ENCODE measurements around the gene TMF1.

TMF1 gene

DNA sequence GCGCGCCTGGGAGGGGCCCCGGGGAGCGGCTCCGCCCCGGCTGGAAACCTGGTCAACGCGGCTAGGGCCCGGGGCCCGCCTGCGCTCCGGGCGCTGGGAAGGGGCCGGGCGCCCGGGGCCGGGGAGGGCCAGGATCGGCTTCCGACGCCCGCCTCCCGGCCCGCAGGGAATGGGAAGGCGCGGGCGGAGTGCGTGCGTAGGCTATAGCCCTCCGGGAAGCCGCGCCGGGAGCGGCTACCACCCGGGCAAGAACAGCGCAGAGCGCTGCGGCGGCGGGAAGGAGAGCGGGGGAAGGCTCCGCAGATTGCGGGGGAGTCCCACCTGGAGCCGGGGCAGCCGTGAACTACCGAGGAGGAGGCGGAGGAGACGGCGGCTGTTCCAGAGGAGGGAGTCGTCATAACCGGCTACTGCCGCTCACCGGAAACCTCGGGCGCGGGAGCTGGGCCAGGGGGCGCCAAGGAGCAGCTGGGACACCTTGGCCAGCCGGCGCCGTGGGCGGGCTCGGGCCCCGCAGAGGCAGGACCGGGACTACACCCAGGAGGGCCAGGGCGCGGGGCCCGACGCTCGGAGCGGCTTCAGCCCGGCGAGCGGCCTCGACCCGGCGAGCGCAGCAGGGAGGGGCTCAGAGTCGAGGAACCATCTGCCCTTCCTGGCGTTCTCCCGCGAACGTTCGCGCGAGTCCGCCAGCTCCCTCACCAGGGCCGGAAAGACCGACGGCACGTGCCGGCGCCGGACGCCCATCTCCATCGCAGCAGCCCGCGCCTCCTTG, 38.7 kb downstream of the TMF1 start, which contains the start of gene EOGT:
TSS of gene EOGT (minus strand) at position 432 of the 769 bp plus-strand sequence. CDS start 3,838 bp downstream, outside the sequence.
- peak; percentile 71 for DNase-seq (ENCODE audit: low spot score)

GRCh38 chr3:69012800-69013252, 39.3 kb downstream of the TMF1 start:
- no peak for FAIRE-seq
- peak; percentile 9 for DNase-seq (ENCODE audit: low spot score)

More for the DNA sequence above, 38.7 kb downstream of the TMF1 start, which contains the start of gene EOGT:
- no peak for FAIRE-seq

GRCh38 chr3:69012100-69012799, 39.9 kb downstream of the TMF1 start:
- DNase-seq (ENCODE audit: low spot score) (peak; percentile 20), FAIRE-seq (peak; percentile 55)

- no peak for DNase-seq (ENCODE audit: low spot score)
- FAIRE-seq = no peak
Observed at GRCh38 chr3:69011096-69011730, 40.9 kb downstream of the TMF1 start.

DNA sequence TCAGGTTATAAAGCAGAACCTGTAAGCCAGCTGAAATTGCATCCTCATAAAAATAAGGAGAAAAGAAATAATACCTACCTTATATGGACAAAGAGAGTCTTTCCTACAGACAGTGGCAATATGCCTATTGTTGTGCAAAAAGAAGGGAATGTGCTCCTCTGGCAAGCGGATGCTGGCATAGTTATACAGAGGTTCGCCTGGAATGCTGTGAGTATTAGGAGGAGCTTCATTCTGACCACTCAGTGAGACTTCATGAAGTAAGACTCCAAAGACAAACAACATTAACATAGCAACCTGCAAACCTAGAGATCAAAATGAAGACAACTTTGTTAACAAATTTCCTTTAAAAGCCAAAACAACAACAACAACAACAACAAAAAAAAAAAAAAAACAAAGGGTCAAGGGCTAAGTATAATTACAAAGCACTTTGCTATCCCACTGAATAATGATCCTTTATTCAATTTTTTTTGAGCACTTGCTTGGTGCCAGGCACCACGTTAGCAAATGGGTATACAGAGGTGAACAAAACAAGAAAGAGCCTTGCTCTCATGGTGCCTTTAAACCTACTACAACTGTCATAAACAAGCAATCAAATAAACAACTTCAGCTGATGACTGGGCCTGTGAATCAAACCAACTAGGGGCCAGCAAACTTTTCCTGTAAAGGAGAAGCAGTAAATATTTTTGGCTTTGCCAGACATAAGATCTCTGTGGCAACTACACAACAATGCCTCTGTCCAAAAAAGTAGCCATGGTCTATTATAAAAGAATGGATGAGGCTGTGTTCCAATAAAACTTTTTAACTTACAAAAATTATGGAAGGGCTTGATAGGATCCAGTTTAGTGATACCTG, 42.3 kb downstream of the TMF1 start:
- DNase-seq (ENCODE audit: low spot score) (no peak), FAIRE-seq (no peak)

DNA sequence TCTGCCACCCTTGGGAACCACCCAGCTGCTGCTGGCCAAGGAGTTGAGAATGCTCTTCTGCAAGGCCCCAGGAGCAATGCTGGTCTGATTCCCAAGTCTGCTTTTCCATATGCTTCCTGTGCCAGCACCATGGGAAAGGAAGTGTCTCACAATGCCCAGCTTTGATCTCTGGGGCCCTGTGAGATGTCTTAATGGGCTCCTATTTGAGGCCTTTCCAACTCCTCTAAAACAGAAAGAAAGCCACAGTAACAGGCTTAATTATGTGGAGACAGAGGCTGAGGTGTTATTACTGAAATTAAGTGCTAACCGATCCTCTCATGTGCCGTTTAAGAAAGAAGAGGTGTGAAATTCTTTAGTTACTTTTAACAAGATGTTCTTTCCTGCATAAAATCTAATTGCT, 43.2 kb downstream of the TMF1 start:
- DNase-seq (ENCODE audit: low spot score) (no peak), FAIRE-seq (no peak)

- no peak for DNase-seq (ENCODE audit: low spot score)
- FAIRE-seq = no peak
Observed at GRCh38 chr3:69005791-69006482, 46.2 kb downstream of the TMF1 start.

DNA sequence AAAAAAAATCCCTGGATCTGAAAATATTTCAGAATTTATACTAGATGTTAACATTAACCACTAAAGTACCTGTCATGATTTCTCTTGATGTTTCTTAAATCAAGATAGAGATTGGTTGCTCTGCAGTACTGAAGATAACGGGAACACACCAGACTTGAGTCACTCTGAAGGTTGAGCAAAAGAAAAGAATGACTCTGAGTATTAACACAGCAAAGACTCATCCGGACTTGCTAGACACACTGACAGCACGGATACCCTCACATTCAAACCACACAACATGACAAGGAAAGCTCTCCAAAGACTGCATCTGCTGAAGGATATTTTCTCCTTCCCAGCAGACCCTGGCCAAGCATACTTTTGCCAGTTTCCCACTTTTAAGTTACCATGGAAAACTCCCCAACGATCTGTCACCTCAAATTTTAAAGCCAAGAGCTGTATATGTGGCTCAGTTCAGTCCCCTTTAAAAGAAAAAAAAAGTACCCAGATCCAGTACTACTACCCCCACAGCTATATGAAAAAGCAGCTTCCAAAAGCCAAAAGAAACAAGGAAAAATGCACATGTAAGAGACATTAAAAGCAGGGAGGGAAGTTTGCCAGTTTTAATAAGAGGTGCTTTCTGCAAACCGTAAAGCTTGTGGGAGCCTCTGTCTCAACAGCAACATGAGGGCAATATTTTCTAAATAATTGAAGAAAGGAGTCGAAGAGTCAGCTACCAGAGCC, 46.9 kb downstream of the TMF1 start:
- FAIRE-seq (no peak), DNase-seq (ENCODE audit: low spot score) (no peak)

GRCh38 chr3:69004138-69004537, 48.0 kb downstream of the TMF1 start:
- DNase-seq (ENCODE audit: low spot score) = no peak
- no peak for FAIRE-seq

- DNase-seq (ENCODE audit: low spot score) (no peak), FAIRE-seq (no peak)
Observed at GRCh38 chr3:68999605-69000004, 52.5 kb downstream of the TMF1 start.

DNA sequence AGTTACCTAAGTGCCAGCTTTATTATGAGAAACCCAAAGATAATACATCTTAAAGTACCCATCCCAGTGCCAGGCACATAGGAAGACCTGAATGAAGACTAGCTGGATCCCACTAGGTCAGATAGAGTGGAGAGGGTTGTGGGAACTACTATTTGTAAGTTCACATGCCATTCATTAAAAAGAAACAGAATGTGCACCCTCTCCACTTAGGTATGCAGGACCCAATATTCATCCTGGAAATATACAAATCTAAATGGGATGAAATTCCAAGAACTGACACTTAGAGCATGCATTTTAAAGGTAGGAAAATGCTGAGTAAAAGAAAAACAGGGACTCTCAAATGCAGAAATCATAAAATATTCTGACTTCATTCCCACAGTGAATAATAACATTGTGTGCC, 53.0 kb downstream of the TMF1 start:
- no peak for DNase-seq (ENCODE audit: low spot score)
- FAIRE-seq = no peak

GRCh38 chr3:68997887-68998286, 54.2 kb downstream of the TMF1 start:
- FAIRE-seq (no peak), DNase-seq (ENCODE audit: low spot score) (no peak)

DNA sequence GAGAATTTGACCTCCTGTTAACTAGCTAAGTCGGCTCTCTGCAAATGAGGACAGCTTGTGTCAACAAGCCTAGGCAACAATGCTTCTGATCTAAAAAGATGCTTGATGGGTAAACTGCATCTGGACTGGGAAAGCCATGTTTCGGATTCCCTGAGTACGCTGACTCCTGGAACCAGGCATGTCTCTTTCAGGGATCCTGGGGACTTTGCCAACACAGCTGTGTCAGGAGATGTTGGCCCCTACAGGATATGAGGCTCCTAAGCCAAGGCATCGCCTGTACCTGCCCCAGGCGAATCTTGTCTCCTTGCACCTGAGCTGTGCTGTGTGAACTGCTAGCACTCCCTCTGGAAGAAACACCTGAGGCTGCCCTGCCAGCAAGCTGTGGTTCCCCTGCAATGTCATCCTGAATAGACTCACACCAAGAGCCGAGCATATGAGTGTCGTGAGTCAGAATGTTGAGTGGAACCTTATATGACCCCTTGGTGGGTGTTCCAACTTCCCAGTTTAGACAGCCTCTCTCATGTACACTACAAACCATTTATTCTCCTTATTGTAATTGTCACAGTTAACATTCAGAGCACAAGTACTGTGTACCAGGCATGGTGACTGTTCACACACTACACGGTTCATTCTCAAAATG, 55.7 kb downstream of the TMF1 start:
- no peak for DNase-seq (ENCODE audit: low spot score)
- FAIRE-seq = no peak

DNA sequence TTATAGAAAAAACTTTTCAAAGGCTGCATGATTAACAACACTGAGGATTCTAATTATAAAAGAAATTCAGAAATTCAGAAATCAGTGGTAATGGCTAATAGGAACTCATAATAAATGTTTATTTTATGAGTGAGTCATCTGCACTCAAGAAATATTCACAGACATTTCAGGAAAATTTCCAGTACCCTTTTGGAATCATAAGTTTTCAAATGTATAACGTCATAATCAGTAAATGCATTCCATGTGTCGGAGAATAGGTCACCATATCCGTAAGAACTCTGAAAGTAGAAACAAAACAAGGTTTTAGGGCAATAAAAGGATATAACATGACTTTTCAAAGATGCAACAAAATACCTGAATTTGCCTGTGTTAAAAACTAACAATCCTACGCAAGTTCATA, 63.4 kb downstream of the TMF1 start:
- FAIRE-seq = no peak

GRCh38 chr3:68987322-68987721, 64.8 kb downstream of the TMF1 start:
- no peak for FAIRE-seq

More for the DNA sequence above, 63.4 kb downstream of the TMF1 start:
- DNase-seq (ENCODE audit: low spot score) = no peak

DNA sequence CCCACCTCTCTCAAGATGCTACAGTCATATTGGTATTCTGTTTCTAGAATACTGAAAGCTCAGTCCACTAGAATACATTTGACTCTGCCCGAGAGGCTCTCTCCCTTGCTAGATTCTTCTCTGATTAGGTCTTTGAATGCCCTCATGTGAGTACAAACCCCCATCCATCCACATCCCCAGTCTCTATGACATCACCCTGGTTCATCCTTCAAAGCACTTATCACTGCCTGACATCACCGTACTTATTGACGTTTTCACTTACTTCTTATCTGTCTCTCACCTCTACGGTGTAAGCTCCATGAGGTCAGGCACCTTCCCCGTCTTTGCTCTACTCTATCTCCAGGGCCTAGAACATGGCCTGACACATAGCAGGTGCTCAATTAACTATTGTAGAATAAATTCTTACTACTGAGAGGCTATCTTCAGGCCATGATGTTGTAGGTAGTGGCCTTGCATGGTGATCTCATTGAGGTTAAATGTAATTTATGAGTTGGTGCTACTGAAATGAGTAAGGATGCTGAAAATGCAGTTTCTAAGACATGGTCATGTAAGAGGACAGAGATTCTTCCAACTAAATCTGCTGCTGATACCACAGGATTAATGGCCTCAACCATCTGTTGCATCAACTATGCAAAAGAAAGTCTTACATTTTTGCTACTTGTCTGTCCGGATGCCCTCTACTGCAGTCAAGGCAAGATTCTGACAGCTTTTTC, 65.5 kb downstream of the TMF1 start:
- FAIRE-seq = no peak
- no peak for DNase-seq (ENCODE audit: low spot score)

More at GRCh38 chr3:68987322-68987721, 64.8 kb downstream of the TMF1 start:
- no peak for DNase-seq (ENCODE audit: low spot score)

GRCh38 chr3:68985146-68985790, 66.9 kb downstream of the TMF1 start:
- FAIRE-seq (no peak), DNase-seq (ENCODE audit: low spot score) (no peak)

GRCh38 chr3:68984011-68984530, 68.1 kb downstream of the TMF1 start:
- DNase-seq (ENCODE audit: low spot score) (no peak), FAIRE-seq (no peak)
